ENCODE measurements around the gene FAM118A. TPM values are rescaled to one million over a fixed set of nuclear protein-coding genes. Genes with fewer than 3 reads are reported as not detected.
"Not testable (repeated sequence)": the region's sequence is repeated elsewhere in the genome, so short reads cannot be mapped to it uniquely, and the experiment has no call there.

FAM118A gene
- total RNA-seq, 2 donors from 2014 or later, result 54.4 to 244 TPM

DNA sequence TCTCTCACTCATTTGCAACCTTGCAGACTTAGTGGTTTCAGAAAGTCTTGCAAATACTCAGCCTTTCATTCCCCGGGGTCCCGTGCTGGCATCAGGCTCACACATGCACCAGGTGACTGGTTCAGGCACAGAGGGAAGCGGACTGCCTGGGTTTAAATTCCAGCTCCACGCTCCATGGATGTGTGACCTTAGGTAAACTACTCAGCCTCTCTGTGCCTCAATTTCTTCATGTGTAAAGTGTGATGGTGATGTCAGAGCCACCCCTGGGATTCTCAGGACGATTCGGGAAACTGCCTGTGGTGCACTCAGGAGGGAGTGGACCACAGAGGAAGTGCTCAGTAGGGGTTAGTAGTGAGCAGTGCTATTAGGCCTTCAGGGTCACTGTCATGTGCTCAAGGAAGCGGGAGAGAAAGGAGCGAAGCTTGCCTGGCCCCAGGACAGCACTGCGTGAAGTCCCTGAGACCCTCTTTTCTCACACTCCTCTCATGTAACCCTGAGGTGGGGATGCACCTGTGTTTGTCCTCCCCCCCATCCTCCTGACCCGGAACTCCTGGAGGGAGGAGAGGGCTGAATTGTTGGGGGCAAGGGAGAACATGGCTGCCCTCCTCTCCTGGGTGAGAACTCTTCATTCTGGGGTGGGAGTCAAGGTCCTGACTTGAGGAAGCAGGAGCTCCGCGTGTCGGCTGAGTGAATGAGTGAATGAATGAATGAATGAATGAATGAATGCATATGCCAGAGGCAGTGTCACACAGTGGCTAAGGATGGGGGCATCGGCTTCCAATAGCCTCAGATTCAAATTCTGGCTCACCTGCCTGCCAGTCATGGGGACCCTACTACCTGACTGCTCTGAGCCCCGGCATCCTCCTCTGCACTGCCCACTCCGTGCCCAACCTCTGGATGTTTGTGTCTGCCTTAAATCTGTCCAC lies 39.4 kb upstream of the FAM118A start:
- TF ChIP-seq, protein P1, sequence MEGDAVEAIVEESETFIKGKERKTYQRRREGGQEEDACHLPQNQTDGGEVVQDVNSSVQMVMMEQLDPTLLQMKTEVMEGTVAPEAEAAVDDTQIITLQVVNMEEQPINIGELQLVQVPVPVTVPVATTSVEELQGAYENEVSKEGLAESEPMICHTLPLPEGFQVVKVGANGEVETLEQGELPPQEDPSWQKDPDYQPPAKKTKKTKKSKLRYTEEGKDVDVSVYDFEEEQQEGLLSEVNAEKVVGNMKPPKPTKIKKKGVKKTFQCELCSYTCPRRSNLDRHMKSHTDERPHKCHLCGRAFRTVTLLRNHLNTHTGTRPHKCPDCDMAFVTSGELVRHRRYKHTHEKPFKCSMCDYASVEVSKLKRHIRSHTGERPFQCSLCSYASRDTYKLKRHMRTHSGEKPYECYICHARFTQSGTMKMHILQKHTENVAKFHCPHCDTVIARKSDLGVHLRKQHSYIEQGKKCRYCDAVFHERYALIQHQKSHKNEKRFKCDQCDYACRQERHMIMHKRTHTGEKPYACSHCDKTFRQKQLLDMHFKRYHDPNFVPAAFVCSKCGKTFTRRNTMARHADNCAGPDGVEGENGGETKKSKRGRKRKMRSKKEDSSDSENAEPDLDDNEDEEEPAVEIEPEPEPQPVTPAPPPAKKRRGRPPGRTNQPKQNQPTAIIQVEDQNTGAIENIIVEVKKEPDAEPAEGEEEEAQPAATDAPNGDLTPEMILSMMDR (IDR thresholded peaks at IDR 0.05), result no peak
- no peaks in the 10 kb centered on the region for H3K36me3 ChIP-seq
- ATAC-seq (ENCODE audit: insufficient number of reproducible peaks, low FRiP score, low read depth) (no peak), DNase-seq (ENCODE audit: low spot score) (no peak)
- no peaks in the 10 kb centered on the region for H3K27me3 ChIP-seq (replicated peaks; ENCODE audit: insufficient read depth)
- peaks cover 8 to 37% of the 10 kb centered on the region in 2 donors for H3K4me1 ChIP-seq (ENCODE audit: control insufficient read depth in 1 of 2, low read depth in 2 of 2)
- H3K4me3 ChIP-seq, result no peak overlapping the region
- H3K27ac ChIP-seq, result peak overlapping the region in 1 of 2 donors; percentile 90
- H3K9me3 ChIP-seq, result no peaks in the 10 kb centered on the region

DNA sequence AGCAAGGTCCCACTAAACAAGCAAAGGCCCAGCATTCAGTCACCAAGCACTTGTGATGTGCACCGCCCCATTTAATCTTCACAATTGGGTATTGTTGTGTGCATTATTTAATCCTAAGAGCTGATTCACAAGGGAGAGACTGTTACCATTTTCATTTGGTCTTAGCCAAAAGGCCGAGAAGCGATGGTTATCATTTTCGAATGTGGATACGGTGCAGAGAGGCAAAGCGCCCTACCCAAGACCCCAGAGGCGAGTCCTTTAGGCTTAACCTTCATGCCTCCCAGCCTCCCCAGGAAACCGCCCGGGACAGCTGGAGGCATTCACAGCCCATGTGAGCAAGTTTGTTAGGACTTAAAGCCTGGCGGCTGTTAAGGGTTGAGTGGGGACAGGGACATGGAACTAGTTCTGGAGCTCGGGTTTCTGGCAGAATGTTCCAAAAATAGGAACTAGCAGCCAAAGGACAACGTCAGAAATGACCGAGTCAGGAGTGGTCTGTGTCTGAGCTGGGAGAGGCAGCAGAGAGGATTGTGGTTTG lies 38.0 kb upstream of the FAM118A start:
- H3K9me3 ChIP-seq, result no peaks in the 10 kb centered on the region
- ATAC-seq (ENCODE audit: insufficient number of reproducible peaks, low FRiP score, low read depth) (peak; percentile 40), DNase-seq (ENCODE audit: low spot score) (no peak)
- TF ChIP-seq, protein P1 (IDR thresholded peaks at IDR 0.05), result no peak
- H3K36me3 ChIP-seq, result no peaks in the 10 kb centered on the region
- H3K27ac ChIP-seq, result peak overlapping the region; percentile 76 to 90
- no peak overlapping the region for H3K4me3 ChIP-seq
- H3K27me3 ChIP-seq (replicated peaks; ENCODE audit: insufficient read depth), result no peaks in the 10 kb centered on the region
- peaks cover 8 to 37% of the 10 kb centered on the region in 2 donors for H3K4me1 ChIP-seq (ENCODE audit: control insufficient read depth in 1 of 2, low read depth in 2 of 2)

- peaks cover 8 to 37% of the 10 kb centered on the region in 2 donors for H3K4me1 ChIP-seq (ENCODE audit: control insufficient read depth in 1 of 2, low read depth in 2 of 2)
- no peaks in the 10 kb centered on the region for H3K27me3 ChIP-seq (replicated peaks; ENCODE audit: insufficient read depth)
- H3K4me3 ChIP-seq, result no peak overlapping the region
- no peak for DNase-seq (ENCODE audit: low spot score)
- peak overlapping the region; percentile 76 to 90 for H3K27ac ChIP-seq
- no peak for ATAC-seq (ENCODE audit: insufficient number of reproducible peaks, low FRiP score, low read depth)
- H3K9me3 ChIP-seq, result no peaks in the 10 kb centered on the region
- H3K36me3 ChIP-seq, result no peaks in the 10 kb centered on the region
- TF ChIP-seq, protein P1 (IDR thresholded peaks at IDR 0.05), result no peak
Observed at GRCh38 chr22:45272498-45272897, 37.2 kb upstream of the FAM118A start.

DNA sequence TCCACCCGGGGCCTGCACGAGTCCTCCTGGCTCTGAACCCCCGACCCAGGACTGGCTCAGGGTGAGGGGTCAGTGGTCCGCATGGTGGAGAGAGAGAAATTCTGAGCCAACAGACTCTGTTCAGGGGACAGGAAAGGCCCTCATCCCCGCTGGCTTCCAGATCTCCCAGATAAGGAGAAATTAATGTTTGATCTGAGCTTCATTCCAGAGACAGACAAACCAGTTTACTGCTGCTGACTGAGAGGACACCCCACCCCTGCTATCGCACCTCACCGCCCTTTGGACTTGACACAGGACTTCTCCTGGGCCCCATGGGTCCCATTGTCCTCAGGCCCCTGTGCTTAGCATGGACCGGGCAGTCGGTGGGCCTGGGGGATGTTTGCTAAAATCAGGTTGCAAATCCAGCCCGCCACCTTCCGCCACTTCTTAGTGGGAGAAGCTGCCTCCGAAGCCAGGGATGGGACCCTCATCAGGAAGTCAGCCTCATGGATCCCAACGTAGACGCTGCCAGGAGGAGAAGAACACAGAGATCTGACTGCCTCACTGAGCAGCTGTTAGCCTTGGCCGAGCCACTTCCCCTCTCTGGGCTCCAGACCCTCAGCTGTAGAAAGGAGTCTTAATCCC lies 36.2 kb upstream of the FAM118A start:
- TF ChIP-seq, protein P1 (IDR thresholded peaks at IDR 0.05), result no peak
- Histone ChIP-seq H3K27me3 (replicated peaks; ENCODE audit: insufficient read depth) (no peaks in the 10 kb centered on the region), H3K27ac (peak overlapping the region in 1 of 2 donors; percentile 90), H3K9me3 (no peaks in the 10 kb centered on the region), H3K4me3 (no peak overlapping the region), H3K36me3 (no peaks in the 10 kb centered on the region), H3K4me1 (ENCODE audit: control insufficient read depth in 1 of 2, low read depth in 2 of 2) (peaks cover 8 to 37% of the 10 kb centered on the region in 2 donors)
- DNase-seq (ENCODE audit: low spot score) (no peak), ATAC-seq (ENCODE audit: insufficient number of reproducible peaks, low FRiP score, low read depth) (no peak)

DNA sequence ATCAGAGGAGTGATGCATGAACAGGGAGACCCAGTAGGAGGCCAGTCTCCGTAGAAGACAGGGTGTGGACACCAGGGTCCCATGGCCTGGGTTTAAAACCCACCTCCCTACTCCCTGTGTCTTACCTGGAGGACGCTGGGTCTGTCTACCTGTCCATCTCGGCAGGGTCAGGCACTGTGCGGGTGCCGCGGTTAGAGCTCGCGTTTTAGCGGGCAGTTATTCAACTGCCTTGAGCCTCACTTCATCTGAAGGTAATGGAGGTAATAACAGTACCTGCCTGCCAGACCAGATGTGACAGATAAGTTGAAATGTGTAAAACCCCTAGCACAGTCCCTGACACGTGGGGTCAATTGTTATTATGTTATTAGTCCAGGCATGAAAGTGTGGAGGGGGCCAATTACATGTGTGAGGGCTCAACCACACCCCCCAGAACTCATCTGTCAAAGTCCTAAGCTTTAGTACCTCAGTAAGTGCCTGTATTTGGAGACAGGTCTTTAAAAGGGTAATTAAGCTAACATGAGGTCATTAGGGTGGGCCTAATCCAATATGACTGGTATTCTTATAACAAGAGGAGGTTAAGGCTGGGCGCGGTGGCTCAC lies 33.1 kb upstream of the FAM118A start:
- DNase-seq (ENCODE audit: low spot score), result no peak
- H3K27ac ChIP-seq, result no peak overlapping the region
- H3K36me3 ChIP-seq, result no peaks in the 10 kb centered on the region
- no peaks in the 10 kb centered on the region for H3K27me3 ChIP-seq (replicated peaks; ENCODE audit: insufficient read depth)
- H3K4me3 ChIP-seq, result no peak overlapping the region
- TF ChIP-seq, protein P1 (IDR thresholded peaks at IDR 0.05), result no peak
- ATAC-seq (ENCODE audit: insufficient number of reproducible peaks, low FRiP score, low read depth), result no peak
- H3K9me3 ChIP-seq, result no peaks in the 10 kb centered on the region
- peaks cover 20 to 32% of the 10 kb centered on the region in 2 donors for H3K4me1 ChIP-seq (ENCODE audit: control insufficient read depth in 1 of 2, low read depth in 2 of 2)

GRCh38 chr22:45277720-45278119 lies 32.0 kb upstream of the FAM118A start:
- not testable (repeated sequence) for ATAC-seq (ENCODE audit: insufficient number of reproducible peaks, low FRiP score, low read depth); H3K36me3 ChIP-seq; DNase-seq (ENCODE audit: low spot score); H3K4me3 ChIP-seq; H3K27me3 ChIP-seq (replicated peaks; ENCODE audit: insufficient read depth); H3K9me3 ChIP-seq; H3K27ac ChIP-seq
- H3K4me1 ChIP-seq (ENCODE audit: control insufficient read depth in 1 of 2, low read depth in 2 of 2), result peaks cover 15 to 29% of the 10 kb centered on the region in 2 donors
